ENCODE measurements around the gene WWOX. TPM values are rescaled to one million over a fixed set of nuclear protein-coding genes. Genes with fewer than 3 reads are reported as not detected.

Gene WWOX
- polyA plus RNA-seq, 1 donor (not counting 4 experiments of a cell fraction or from before 2014, with no cell fraction given): 5.1 TPM

DNA sequence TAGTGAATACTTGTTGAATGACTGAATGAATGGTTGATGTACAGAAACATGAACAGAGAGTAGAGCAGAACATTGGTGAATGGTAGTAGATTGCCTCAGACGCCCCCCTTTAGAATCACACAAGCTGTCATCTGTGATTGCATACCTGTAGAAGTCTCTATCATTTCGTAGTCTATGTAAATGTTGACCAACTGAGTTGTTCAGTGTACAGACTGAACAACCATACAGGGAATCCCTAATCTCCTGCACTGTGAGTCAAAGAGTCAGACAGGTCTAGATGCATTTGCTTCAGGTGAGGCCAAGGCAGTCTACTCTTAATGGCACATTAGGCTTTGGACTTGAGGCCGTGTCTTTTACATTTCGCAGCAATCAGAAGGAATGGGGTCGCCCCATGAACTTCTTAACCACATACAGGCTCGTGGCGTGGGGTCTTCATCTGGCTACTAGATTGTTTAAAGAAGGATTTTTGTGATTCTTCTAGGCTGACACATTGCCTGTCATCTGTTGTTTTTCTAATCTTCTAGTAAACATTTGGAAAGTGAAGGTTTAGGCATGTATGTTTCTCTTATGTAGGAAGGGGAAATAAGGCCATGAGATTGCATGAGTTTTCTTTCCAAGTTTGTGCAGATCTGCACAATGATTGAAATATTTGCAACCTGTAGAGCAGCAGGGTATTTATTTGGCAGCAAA, 157.4 kb downstream of the WWOX start:
- H4K20me1 ChIP-seq (ENCODE audit: control insufficient read depth, extremely low read depth, insufficient read depth, low read length): no peaks in the 10 kb centered on the region
- H3K4me1 ChIP-seq (ENCODE audit: control insufficient read depth, extremely low read depth, insufficient read depth, low read length): no peaks in the 10 kb centered on the region
- no peak overlapping the region for H3K9ac ChIP-seq (ENCODE audit: control insufficient read depth, extremely low read depth, insufficient read depth, low read length)
- H3K4me2 ChIP-seq (ENCODE audit: control insufficient read depth, extremely low read depth, insufficient read depth, low read depth, low read length): no peak overlapping the region
- DNase-seq (ENCODE audit: low read depth, low spot score): no peak
- H3K27me3 ChIP-seq (ENCODE audit: control insufficient read depth, extremely low read depth, insufficient read depth, low read length): no peaks in the 10 kb centered on the region
- no peaks in the 10 kb centered on the region for H3K9me1 ChIP-seq (ENCODE audit: control insufficient read depth, extremely low read depth, insufficient read depth, low read length)
- no peak overlapping the region for H2AFZ ChIP-seq (ENCODE audit: control insufficient read depth, low read length)
- H3K36me3 ChIP-seq (ENCODE audit: control insufficient read depth in 2 of 2, extremely low read depth in 1 of 2, insufficient read depth in 2 of 2, low read length in 2 of 2): no peaks in the 10 kb centered on the region
- no peaks in the 10 kb centered on the region for H3K79me2 ChIP-seq (ENCODE audit: control insufficient read depth, insufficient read depth, low read length)
- TF ChIP-seq, protein P1, sequence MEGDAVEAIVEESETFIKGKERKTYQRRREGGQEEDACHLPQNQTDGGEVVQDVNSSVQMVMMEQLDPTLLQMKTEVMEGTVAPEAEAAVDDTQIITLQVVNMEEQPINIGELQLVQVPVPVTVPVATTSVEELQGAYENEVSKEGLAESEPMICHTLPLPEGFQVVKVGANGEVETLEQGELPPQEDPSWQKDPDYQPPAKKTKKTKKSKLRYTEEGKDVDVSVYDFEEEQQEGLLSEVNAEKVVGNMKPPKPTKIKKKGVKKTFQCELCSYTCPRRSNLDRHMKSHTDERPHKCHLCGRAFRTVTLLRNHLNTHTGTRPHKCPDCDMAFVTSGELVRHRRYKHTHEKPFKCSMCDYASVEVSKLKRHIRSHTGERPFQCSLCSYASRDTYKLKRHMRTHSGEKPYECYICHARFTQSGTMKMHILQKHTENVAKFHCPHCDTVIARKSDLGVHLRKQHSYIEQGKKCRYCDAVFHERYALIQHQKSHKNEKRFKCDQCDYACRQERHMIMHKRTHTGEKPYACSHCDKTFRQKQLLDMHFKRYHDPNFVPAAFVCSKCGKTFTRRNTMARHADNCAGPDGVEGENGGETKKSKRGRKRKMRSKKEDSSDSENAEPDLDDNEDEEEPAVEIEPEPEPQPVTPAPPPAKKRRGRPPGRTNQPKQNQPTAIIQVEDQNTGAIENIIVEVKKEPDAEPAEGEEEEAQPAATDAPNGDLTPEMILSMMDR (optimal IDR thresholded peaks at IDR 0.05 in 1 of 3, IDR thresholded peaks at IDR 0.05 in 1 of 3, conservative IDR thresholded peaks at IDR 0.05 in 1 of 3; ENCODE audit: extremely low read depth in 1 of 3, insufficient read depth in 2 of 3, low read length in 3 of 3): no peak
- TF ChIP-seq EZH2 (IDR thresholded peaks at IDR 0.05; ENCODE audit: low read length): no peak
- no peak overlapping the region for H3K4me3 ChIP-seq (ENCODE audit: control insufficient read depth in 2 of 3, extremely low read depth in 1 of 3, insufficient read depth in 2 of 3, low read depth in 1 of 3, low read length in 3 of 3)
- no peak for FAIRE-seq
- H3K27ac ChIP-seq (ENCODE audit: control insufficient read depth, insufficient read depth, low read length): no peak overlapping the region
- H3K9me3 ChIP-seq (ENCODE audit: control insufficient read depth, low read depth, low read length): no peaks in the 10 kb centered on the region
- dilution Hi-C loops (cut with MboI; ENCODE audit: extremely low pct_ligation_motif_present, low sequenced_read_pairs): no loop called here

DNA sequence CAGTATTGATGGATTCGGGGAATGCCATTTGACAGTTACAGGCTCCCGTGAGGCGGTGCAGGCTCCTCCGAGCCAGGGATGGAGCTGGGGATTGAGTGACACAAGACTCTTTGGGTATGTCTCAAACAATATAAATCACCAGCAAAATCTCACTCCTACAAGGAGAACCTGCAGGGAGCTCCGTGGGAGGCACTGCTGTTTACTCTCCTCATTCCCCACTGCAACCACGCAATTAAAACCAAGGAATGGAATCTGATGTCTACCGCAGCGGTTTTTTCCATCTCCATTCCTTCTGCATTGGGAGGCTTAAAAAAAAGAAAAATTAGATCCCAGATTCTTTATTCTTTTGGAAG, 157.9 kb downstream of the WWOX start:
- H3K4me2 ChIP-seq (ENCODE audit: control insufficient read depth, extremely low read depth, insufficient read depth, low read depth, low read length): no peak overlapping the region
- dilution Hi-C loops (cut with MboI; ENCODE audit: extremely low pct_ligation_motif_present, low sequenced_read_pairs): no loop called here

More for the DNA sequence above, 157.9 kb downstream of the WWOX start:
- Histone ChIP-seq H2AFZ (ENCODE audit: control insufficient read depth, low read length) (no peak overlapping the region), H4K20me1 (ENCODE audit: control insufficient read depth, extremely low read depth, insufficient read depth, low read length) (no peaks in the 10 kb centered on the region), H3K4me1 (ENCODE audit: control insufficient read depth, extremely low read depth, insufficient read depth, low read length) (no peaks in the 10 kb centered on the region), H3K4me3 (ENCODE audit: control insufficient read depth in 2 of 3, extremely low read depth in 1 of 3, insufficient read depth in 2 of 3, low read depth in 1 of 3, low read length in 3 of 3) (no peak overlapping the region), H3K9me3 (ENCODE audit: control insufficient read depth, low read depth, low read length) (no peaks in the 10 kb centered on the region), H3K27ac (ENCODE audit: control insufficient read depth, insufficient read depth, low read length) (no peak overlapping the region), H3K9ac (ENCODE audit: control insufficient read depth, extremely low read depth, insufficient read depth, low read length) (no peak overlapping the region), H3K27me3 (ENCODE audit: control insufficient read depth, extremely low read depth, insufficient read depth, low read length) (no peaks in the 10 kb centered on the region), H3K79me2 (ENCODE audit: control insufficient read depth, insufficient read depth, low read length) (no peaks in the 10 kb centered on the region), H3K9me1 (ENCODE audit: control insufficient read depth, extremely low read depth, insufficient read depth, low read length) (no peaks in the 10 kb centered on the region), H3K36me3 (ENCODE audit: control insufficient read depth in 2 of 2, extremely low read depth in 1 of 2, insufficient read depth in 2 of 2, low read length in 2 of 2) (no peaks in the 10 kb centered on the region)
- TF ChIP-seq, protein P1 (optimal IDR thresholded peaks at IDR 0.05 in 1 of 3, IDR thresholded peaks at IDR 0.05 in 1 of 3, conservative IDR thresholded peaks at IDR 0.05 in 1 of 3; ENCODE audit: extremely low read depth in 1 of 3, insufficient read depth in 2 of 3, low read length in 3 of 3): no peak
- no peak for TF ChIP-seq EZH2 (IDR thresholded peaks at IDR 0.05; ENCODE audit: low read length)
- FAIRE-seq (no peak), DNase-seq (ENCODE audit: low read depth, low spot score) (no peak)

All from keratinocyte (primary cell).